Heart right ventricle (tissue), 16 donors: ENCODE results near the gene DSE. TPM values are rescaled to one million over a fixed set of nuclear protein-coding genes. Genes with fewer than 3 reads are reported as not detected.

Source experiments
- ATAC-seq, 8 donors: fragments of 200-7000 bp; cut with Tn5 transposase; one replicate each; pipeline ENCODE4 v1.9.1; 2020; ENCODE audit warnings: mild to moderate bottlenecking in 8 of 8, moderate library complexity in 8 of 8, moderate number of reproducible peaks in 1 of 8
- DNase-seq, 2 donors: peaks; one replicate each; pipeline ENCODE4 v3.0.0-alpha.2; 2020
- H3K27ac ChIP-seq, 10 donors: fragments of 200-600 bp; sonication (generic) in 2 of 10; one replicate each; pipeline versions ENCODE4 v1.5.0 to v1.8.0; 2020 to 2022; ENCODE audit warnings: mild to moderate bottlenecking in 3 of 10
- H3K27me3 ChIP-seq, 7 donors: fragments of 200-600 bp; one replicate each; pipeline ENCODE4 v1.8.0; 2021 to 2022; ENCODE audit warnings: mild to moderate bottlenecking in 2 of 7
- H3K36me3 ChIP-seq, 9 donors: fragments of 200-600 bp; sonication (generic) in 1 of 9; one replicate each; pipeline versions ENCODE4 v1.5.0 to v1.8.0; 2020 to 2022; ENCODE audit warnings: mild to moderate bottlenecking in 2 of 9
- H3K4me1 ChIP-seq, 9 donors: fragments of 200-600 bp; sonication (generic) in 1 of 9; one replicate each; pipeline versions ENCODE4 v1.5.0 to v1.8.0; 2020 to 2022; ENCODE audit warnings: mild to moderate bottlenecking in 4 of 9
- H3K4me3 ChIP-seq, 10 donors: fragments of 200-600 bp; sonication (generic) in 2 of 10; one replicate each; pipeline versions ENCODE4 v1.5.0 to v1.8.0; 2020 to 2022; ENCODE audit warnings: mild to moderate bottlenecking in 7 of 10, moderate library complexity in 2 of 10
- H3K9me3 ChIP-seq, 11 donors: fragments of 200-600 bp in 10 of 11; sonication (generic) in 2 of 11; one replicate each; pipeline versions ENCODE4 v1.5.0 to v1.8.0; 2013 to 2022; ENCODE audit warnings: mild to moderate bottlenecking in 2 of 11, control low read depth in 1 of 11, moderate library complexity in 1 of 11
- WGBS, 2 donors: extraction: QIAGEN DNeasy Blood & Tissue Kit; methylation state at CpG; one replicate each; pipeline ENCODE4 v1.1.7; 2013; ENCODE audit warnings: inconsistent platforms in 1 of 2; 5-methylcytosine and 5-hydroxymethylcytosine counted together
- intact Hi-C, 10 donors: fragments of 100-400 bp; cut with DNase I; formaldehyde crosslinking; loops; one replicate each; pipeline versions ENCODE4 v1.11.1 to v1.14.2; 2022
- polyA plus RNA-seq, 2 donors: library from polyadenylated mRNA; stranded (reverse); fragments of 200-250 nt; gene quantifications; one replicate each; pipeline ENCODE4 v1.2.3, GENCODE V29; 2013
- total RNA-seq, 10 donors: library from RNA; stranded (reverse); fragmentation: NEBNext Ultra II Directional in 3 of 10; extraction: Animal tissue kit (Norgen Biotek cat#: 25700) in 3 of 10; gene quantifications; one replicate each; pipeline versions ENCODE4 v1.2.1 to v1.2.4, GENCODE V29; 2021 to 2023
- TF ChIP-seq, protein P1 (sequence below), 9 donors: fragments of 200-600 bp; sonication (generic) in 2 of 9; IDR thresholded peaks; one replicate each; pipeline versions ENCODE4 v1.5.0 to v1.8.0; 2021 to 2022; ENCODE audit warnings: antibody characterized with exemption in 9 of 9, mild to moderate bottlenecking in 5 of 9, moderate library complexity in 1 of 9
- donor health status: Arrhythmogenic right ventricular cardiomyopathy.
- donor health status: ischemic (EF 13 %, LVEDD 7.1; RV severe dilation, severe dysfunction).
- donor health status: healthy with polysubstance abuse.
- donor health status: DM: no; HTN: yes; CAD: no.
- donor health status: DM: no; HTN: no; CAD: no.
- donor health status: ischemic (EF 25% LVEDD 6.9; RV normal size, moderate dysfunction).
- donor health status: ischemic (EF 25% LVEDD 5.7; RV mildly dilated, moderate dysfunction).
- donor health status: healthy.
- donor health status: DM: yes; HTN: yes; CAD: no.
- donor health status: Ischemic cardiomyopathy.
- donor health status: ischemic (EF 35%, LVEDD 5.7; RV mildly dilated, moderate dysfunction).
- donor health status: nonischemic (EF 11% LVEDD 7.7; RV severe dilation, severe dysfunction).
- donor health status: DM: yes; HTN: yes; CAD: no.
- donor health status: PGD.
- donor health status: ischemic (EF 29% LVEDD 5.4; RV normal size, mild dysfunction).
- donor health status: nonischemic (EF 23%, LVEDD 6.1; RV moderate dilation, normal function).

Gene DSE
- total and polyA plus RNA-seq, 12 donors: 3.8 to 25.4 (median 11.3) TPM

DNA sequence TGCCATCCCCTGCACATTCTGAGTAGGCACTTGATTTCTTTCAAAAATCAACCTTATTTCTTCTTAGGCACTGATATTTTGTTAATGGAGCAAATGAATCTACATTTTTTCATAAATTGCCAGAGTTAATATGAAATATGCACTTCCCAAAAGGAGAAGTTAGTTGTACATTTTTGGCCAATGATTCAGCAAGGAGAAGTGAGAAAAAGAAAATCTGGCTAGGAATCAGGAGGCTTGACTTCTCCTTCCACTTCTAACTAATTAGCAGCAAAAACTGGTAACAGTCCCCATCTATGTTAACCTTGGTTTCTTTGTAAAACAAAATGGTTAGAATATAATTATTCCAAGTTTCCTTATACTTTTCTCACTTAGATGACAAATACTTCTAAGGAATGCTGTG lies 7.0 kb upstream of the DSE start:
- intact Hi-C loops: no loop called here
- H3K36me3 ChIP-seq: no peaks in the 10 kb centered on the region
- no peaks in the 10 kb centered on the region for H3K9me3 ChIP-seq
- DNase-seq: no peak
- no peaks in the 10 kb centered on the region for H3K27me3 ChIP-seq
- peak overlapping the region in 1 of 10 donors; percentile 20 for H3K4me3 ChIP-seq
- TF ChIP-seq, protein P1, sequence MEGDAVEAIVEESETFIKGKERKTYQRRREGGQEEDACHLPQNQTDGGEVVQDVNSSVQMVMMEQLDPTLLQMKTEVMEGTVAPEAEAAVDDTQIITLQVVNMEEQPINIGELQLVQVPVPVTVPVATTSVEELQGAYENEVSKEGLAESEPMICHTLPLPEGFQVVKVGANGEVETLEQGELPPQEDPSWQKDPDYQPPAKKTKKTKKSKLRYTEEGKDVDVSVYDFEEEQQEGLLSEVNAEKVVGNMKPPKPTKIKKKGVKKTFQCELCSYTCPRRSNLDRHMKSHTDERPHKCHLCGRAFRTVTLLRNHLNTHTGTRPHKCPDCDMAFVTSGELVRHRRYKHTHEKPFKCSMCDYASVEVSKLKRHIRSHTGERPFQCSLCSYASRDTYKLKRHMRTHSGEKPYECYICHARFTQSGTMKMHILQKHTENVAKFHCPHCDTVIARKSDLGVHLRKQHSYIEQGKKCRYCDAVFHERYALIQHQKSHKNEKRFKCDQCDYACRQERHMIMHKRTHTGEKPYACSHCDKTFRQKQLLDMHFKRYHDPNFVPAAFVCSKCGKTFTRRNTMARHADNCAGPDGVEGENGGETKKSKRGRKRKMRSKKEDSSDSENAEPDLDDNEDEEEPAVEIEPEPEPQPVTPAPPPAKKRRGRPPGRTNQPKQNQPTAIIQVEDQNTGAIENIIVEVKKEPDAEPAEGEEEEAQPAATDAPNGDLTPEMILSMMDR (IDR thresholded peaks at IDR 0.05): no peak
- ATAC-seq: peak in 1 of 8 donors; percentile 31
- peaks cover 0 to 39% (median 0%) of the 10 kb centered on the region in 9 donors for H3K4me1 ChIP-seq
- peak overlapping the region in 2 of 10 donors; percentile 39 to 79 for H3K27ac ChIP-seq

DNA sequence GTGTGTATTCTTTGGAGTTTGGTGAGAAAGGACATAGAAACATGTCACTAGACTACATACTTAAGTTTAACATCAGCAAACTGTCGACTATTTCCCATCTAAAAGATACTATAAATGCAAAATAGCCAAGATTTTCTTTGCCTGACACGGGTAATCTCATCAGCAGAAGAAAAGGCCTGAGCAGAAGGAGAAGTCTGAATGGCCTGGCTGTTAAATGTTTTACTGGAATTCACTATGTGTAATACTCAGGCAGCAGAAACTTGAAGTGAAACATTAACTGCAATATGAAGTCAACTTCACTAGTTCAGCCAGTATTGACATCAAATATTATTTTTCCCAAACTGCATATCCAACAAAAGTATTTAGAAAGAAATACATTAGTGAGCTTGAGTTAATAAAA lies 6.4 kb upstream of the DSE start:
- WGBS, 2 donors: 68 to 75% methylated on average over 2 of the region's 2 CpGs
- no peak for ATAC-seq
- H3K9me3 ChIP-seq: no peaks in the 10 kb centered on the region
- TF ChIP-seq, protein P1 (IDR thresholded peaks at IDR 0.05): no peak
- intact Hi-C loops: no loop called here
- H3K36me3 ChIP-seq: no peaks in the 10 kb centered on the region
- H3K4me3 ChIP-seq: no peak overlapping the region
- H3K27me3 ChIP-seq: no peaks in the 10 kb centered on the region
- DNase-seq: no peak
- peak overlapping the region in 2 of 10 donors; percentile 39 to 79 for H3K27ac ChIP-seq
- H3K4me1 ChIP-seq: peaks cover 0 to 43% (median 0%) of the 10 kb centered on the region in 9 donors

DNA sequence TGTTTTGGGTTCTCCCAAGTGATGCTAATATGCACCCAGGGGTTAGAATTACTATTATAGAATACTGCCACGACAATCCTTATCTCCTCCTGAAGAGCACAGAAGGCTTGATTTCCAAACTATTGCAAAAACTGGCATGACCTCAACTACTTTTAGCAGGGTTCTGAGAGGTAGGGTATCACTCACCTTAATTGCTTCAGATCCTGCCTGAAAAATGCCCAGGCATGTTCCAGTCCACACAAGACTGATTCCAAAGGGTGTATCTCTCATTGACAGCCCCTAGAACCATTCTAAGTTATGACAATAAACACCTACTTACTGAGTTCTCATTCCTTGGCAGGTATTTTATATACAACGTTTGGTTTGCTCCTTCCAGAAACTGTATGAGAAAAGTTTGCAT lies 5.0 kb upstream of the DSE start:
- no peak overlapping the region for H3K27ac ChIP-seq
- no peaks in the 10 kb centered on the region for H3K27me3 ChIP-seq
- no peaks in the 10 kb centered on the region for H3K36me3 ChIP-seq
- H3K9me3 ChIP-seq: no peaks in the 10 kb centered on the region
- no peak overlapping the region for H3K4me3 ChIP-seq
- intact Hi-C loops: loop anchor here in 1 of 10 donors (5.0 kb wide), 1 partner anchor 33 kb away; no protein-coding TSS in a partner anchor
- TF ChIP-seq, protein P1 (IDR thresholded peaks at IDR 0.05): no peak
- WGBS, 2 donors: 65 to 70% methylated on average over 2 of the region's 2 CpGs
- no peak for DNase-seq
- no peak for ATAC-seq
- H3K4me1 ChIP-seq: peaks cover 0 to 55% (median 4%) of the 10 kb centered on the region in 9 donors

DNA sequence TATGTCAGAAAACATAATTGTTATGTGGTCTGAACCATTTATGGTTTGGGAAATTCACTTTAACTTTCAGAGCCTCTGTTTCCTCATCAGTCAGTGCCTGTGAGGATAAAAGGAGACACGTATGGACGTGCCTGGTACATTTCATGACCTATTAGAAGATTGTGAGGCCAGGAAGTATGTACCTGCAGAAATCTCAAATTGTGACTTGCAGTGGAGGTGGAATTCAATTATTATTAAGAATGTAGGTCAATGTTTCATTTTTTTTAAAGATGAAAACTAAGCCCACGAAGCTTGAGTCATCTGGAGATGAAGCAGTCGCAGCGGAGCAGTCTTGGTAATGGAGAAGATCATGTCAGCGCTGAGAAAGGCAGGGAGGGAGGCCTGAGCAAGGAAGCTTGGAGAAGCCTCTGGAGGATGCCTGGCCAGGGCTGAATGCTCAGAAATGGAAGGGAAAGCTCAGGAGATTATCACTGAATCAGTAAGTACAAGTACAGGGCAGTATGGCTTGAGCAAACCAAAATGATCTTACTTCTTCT lies 3.9 kb upstream of the DSE start:
- no peaks in the 10 kb centered on the region for H3K36me3 ChIP-seq
- TF ChIP-seq, protein P1 (IDR thresholded peaks at IDR 0.05): no peak
- WGBS, 2 donors: 91 to 92% methylated on average over 6 of the region's 6 CpGs
- no peaks in the 10 kb centered on the region for H3K27me3 ChIP-seq
- ATAC-seq (no peak), DNase-seq (no peak)
- H3K4me1 ChIP-seq: peaks cover 0 to 57% (median 7%) of the 10 kb centered on the region in 9 donors
- H3K4me3 ChIP-seq: no peak overlapping the region
- intact Hi-C loops: loop anchor here in 1 of 10 donors (5.0 kb wide), 1 partner anchor 35 kb away; no protein-coding TSS in a partner anchor
- no peaks in the 10 kb centered on the region for H3K9me3 ChIP-seq
- peak overlapping the region in 1 of 10 donors; percentile 21 for H3K27ac ChIP-seq
